ENCODE data around the gene VPS37D. TPM values are rescaled to one million over a fixed set of nuclear protein-coding genes. Genes with fewer than 3 reads are reported as not detected.

The VPS37D gene
- total and polyA plus RNA-seq, 2 experiments from 2014 or later = 2.2 to 7.0 TPM

DNA sequence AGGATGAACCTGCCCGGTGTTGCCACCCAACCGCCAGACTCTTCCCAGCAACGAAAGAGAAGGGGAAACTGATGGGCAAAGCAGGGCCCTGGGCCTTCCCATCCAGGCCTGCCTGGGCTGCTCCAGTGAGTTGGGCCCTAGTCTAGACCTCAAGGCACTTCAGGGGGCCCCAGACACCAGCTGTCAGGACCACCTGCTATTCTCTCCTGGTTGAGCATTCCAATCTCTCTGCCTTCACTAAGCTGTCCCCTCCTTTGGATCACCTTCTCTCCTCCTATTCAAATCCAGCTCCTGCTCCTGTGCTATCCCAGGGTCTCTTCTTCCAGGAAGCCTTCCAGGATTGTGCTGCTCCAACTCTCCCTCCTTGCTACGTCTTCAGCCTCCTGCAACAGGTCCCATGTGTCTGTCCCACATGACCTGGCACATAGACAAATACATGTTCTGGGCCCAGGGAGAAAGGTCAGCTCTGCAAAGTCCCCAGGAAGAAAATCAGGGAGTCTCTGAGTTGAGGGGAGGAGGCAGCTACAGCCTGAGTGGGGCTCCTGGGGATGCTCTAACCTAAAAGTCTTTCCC lies 48.8 kb downstream of the VPS37D start (continued):
- TF ChIP-seq, protein P1, sequence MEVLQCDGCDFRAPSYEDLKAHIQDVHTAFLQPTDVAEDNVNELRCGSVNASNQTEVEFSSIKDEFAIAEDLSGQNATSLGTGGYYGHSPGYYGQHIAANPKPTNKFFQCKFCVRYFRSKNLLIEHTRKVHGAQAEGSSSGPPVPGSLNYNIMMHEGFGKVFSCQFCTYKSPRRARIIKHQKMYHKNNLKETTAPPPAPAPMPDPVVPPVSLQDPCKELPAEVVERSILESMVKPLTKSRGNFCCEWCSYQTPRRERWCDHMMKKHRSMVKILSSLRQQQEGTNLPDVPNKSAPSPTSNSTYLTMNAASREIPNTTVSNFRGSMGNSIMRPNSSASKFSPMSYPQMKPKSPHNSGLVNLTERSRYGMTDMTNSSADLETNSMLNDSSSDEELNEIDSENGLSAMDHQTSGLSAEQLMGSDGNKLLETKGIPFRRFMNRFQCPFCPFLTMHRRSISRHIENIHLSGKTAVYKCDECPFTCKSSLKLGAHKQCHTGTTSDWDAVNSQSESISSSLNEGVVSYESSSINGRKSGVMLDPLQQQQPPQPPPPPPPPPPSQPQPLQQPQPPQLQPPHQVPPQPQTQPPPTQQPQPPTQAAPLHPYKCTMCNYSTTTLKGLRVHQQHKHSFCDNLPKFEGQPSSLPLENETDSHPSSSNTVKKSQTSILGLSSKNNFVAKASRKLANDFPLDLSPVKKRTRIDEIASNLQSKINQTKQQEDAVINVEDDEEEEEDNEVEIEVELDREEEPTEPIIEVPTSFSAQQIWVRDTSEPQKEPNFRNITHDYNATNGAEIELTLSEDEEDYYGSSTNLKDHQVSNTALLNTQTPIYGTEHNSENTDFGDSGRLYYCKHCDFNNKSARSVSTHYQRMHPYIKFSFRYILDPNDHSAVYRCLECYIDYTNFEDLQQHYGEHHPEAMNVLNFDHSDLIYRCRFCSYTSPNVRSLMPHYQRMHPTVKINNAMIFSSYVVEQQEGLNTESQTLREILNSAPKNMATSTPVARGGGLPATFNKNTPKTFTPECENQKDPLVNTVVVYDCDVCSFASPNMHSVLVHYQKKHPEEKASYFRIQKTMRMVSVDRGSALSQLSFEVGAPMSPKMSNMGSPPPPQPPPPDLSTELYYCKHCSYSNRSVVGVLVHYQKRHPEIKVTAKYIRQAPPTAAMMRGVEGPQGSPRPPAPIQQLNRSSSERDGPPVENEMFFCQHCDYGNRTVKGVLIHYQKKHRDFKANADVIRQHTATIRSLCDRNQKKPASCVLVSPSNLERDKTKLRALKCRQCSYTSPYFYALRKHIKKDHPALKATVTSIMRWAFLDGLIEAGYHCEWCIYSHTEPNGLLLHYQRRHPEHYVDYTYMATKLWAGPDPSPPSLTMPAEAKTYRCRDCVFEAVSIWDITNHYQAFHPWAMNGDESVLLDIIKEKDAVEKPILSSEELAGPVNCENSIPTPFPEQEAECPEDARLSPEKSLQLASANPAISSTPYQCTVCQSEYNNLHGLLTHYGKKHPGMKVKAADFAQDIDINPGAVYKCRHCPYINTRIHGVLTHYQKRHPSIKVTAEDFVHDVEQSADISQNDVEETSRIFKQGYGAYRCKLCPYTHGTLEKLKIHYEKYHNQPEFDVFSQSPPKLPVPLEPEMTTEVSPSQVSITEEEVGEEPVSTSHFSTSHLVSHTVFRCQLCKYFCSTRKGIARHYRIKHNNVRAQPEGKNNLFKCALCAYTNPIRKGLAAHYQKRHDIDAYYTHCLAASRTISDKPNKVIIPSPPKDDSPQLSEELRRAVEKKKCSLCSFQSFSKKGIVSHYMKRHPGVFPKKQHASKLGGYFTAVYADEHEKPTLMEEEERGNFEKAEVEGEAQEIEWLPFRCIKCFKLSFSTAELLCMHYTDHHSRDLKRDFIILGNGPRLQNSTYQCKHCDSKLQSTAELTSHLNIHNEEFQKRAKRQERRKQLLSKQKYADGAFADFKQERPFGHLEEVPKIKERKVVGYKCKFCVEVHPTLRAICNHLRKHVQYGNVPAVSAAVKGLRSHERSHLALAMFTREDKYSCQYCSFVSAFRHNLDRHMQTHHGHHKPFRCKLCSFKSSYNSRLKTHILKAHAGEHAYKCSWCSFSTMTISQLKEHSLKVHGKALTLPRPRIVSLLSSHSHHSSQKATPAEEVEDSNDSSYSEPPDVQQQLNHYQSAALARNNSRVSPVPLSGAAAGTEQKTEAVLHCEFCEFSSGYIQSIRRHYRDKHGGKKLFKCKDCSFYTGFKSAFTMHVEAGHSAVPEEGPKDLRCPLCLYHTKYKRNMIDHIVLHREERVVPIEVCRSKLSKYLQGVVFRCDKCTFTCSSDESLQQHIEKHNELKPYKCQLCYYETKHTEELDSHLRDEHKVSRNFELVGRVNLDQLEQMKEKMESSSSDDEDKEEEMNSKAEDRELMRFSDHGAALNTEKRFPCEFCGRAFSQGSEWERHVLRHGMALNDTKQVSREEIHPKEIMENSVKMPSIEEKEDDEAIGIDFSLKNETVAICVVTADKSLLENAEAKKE (CRISPR knock-in tag; IDR thresholded peaks at IDR 0.05) = no peak

DNA sequence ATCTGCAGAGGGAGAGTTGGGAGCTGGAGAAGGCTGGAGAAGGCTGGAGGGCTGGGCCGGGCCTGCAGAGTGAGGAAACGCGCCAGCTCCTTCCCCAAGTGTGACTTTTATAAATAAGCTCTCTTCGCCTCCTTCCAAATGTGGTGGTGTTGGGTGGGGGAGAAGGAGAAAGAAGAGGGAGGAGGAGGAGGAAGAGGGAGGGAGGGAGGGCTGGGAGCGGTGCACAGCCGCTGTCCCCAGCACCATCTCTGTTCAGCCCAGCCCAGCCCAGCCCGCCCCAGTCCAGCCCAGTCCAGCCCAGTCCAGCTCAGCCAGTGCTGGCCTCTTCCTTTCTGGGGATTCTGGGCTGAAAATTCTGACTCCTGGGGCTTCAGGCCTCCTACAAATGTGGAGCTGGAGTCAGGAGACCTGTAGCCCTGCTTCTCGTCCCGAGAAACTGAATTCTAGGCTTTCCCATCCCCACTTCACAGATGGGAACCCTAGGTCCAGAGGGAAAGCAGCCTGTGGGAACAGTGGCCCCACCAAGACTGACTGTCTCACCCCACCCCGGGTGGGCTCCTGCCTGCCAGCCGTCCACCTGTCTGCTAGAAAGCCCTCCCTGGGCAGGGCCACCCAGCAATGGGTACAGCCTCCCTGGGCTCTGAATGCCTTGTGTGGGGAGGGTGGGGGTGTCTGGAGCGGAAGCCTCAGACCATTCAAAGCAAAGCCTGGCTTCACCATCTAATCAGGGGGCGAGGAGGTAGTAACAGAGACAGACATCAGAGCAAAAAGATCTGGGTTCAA lies 49.6 kb downstream of the VPS37D start:
- Mint-ChIP-seq H3K4me1 (no peaks in the 10 kb centered on the region; the same call in 2 of the 3 replicates), H3K27me3 (ENCODE audit: insufficient read depth, low read depth, poor library complexity) (peaks cover 20% of the 10 kb centered on the region), H3K4me3 (peak overlapping the region; percentile 53; the same call in 2 of the 3 replicates), H3K36me3 (ENCODE audit: low read depth) (no peaks in the 10 kb centered on the region), H3K27ac (no peak overlapping the region), H3K9me3 (no peaks in the 10 kb centered on the region)
- Histone ChIP-seq H3K36me3 (ENCODE audit: insufficient read depth) (no peaks in the 10 kb centered on the region), H3K79me2 (replicated peaks; ENCODE audit: insufficient read depth) (no peaks in the 10 kb centered on the region), H3K27me3 (ENCODE audit: insufficient read depth) (peaks cover 24% of the 10 kb centered on the region), H4K20me1 (replicated peaks; ENCODE audit: insufficient read depth) (no peaks in the 10 kb centered on the region; the same call in 1 of the 2 replicates), H3K4me1 (ENCODE audit: insufficient read depth) (no peaks in the 10 kb centered on the region; the same call in 1 of the 2 replicates), H3K4me2 (no peak overlapping the region), H3K9me2 (ENCODE audit: insufficient read depth) (no peaks in the 10 kb centered on the region), H3K4me3 (no peak overlapping the region), H3F3A (replicated peaks; ENCODE audit: low read depth) (no peaks in the 10 kb centered on the region), H3K27ac (ENCODE audit: low read depth) (no peak overlapping the region), H2AFZ (no peak overlapping the region)
- ATAC-seq = no peak
- no peak for DNase-seq (ENCODE audit: low spot score)
- TF ChIP-seq ZNF114 (CRISPR knock-in tag; IDR thresholded peaks at IDR 0.05) = no peak
- TF ChIP-seq STAT1 (IDR thresholded peaks at IDR 0.05; ENCODE audit: unreplicated experiment) = no peak
- TF ChIP-seq, protein P2, sequence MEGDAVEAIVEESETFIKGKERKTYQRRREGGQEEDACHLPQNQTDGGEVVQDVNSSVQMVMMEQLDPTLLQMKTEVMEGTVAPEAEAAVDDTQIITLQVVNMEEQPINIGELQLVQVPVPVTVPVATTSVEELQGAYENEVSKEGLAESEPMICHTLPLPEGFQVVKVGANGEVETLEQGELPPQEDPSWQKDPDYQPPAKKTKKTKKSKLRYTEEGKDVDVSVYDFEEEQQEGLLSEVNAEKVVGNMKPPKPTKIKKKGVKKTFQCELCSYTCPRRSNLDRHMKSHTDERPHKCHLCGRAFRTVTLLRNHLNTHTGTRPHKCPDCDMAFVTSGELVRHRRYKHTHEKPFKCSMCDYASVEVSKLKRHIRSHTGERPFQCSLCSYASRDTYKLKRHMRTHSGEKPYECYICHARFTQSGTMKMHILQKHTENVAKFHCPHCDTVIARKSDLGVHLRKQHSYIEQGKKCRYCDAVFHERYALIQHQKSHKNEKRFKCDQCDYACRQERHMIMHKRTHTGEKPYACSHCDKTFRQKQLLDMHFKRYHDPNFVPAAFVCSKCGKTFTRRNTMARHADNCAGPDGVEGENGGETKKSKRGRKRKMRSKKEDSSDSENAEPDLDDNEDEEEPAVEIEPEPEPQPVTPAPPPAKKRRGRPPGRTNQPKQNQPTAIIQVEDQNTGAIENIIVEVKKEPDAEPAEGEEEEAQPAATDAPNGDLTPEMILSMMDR (conservative IDR thresholded peaks at IDR 0.05; ENCODE audit: low read depth in 2 of 2) = no peak
- no peak for TF ChIP-seq CREB1 (CRISPR knock-in tag; IDR thresholded peaks at IDR 0.05; ENCODE audit: low read depth)
- no peak for TF ChIP-seq NANOG (IDR thresholded peaks at IDR 0.05; ENCODE audit: borderline replicate concordance)
- no peak for TF ChIP-seq EZH2 (IDR thresholded peaks at IDR 0.05; ENCODE audit: low read depth, unreplicated experiment)
- TF ChIP-seq JUNB (IDR thresholded peaks at IDR 0.05; ENCODE audit: unreplicated experiment) = no peak
- no peak for TF ChIP-seq ZNF331 (CRISPR knock-in tag; IDR thresholded peaks at IDR 0.05; ENCODE audit: low read depth)

Data from GM23338 (cell line).